Measurements from ENCODE around the gene AP4B1. TPM values are rescaled to one million over a fixed set of nuclear protein-coding genes. Genes with fewer than 3 reads are reported as not detected.

Gene AP4B1
- total and polyA plus RNA-seq, 9 of the 15 experiments (the other 6 are each of a cell fraction or from before 2014, with no cell fraction given) = 15.8 to 36.5 (median 24.6) TPM

DNA sequence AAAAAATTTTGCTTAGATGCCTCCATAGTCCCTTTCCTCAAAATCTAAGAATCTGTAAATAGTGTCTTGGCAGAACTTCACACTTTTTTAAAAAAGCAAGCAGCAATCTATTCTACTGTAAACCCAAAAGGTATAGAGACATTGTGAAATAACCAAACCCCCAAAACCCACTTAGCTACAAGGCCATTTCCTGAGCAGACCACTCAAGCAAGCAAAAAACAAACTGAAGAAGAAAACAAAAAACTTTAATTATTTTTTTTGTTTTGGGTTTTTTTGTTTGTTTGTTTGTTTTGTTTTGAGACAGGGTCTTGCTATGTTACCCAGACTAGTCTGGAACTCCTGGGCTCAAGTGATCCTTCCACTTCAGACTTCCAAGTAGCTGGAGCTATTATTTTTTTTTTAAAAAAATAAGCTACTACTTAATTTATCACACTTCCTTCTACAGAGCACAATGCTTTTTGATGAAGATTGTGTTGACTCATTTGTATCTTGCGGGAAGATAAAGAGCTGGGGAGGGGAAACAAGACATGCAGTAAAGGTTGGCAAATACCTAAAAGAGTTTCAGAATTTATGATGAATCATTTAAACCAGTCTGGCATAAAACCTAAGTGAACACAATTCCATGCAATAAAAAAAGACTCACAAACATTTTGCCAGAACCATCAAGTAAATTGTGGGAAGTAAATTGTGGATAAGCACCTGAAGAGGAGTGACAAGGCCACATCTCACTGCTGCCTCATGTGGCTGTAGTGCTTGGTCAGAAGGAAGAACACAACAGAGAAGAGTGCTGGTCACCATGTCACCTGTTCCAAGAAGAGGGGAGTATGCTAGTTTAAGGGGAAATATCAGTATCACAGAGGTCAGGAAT lies 30.4 kb downstream of the AP4B1 start (continued):
- TF ChIP-seq ARID1B (IDR thresholded peaks at IDR 0.05) (peak; percentile 70), NUFIP1 (IDR thresholded peaks at IDR 0.05; ENCODE audit: partially characterized antibody) (no peak), SRF (CRISPR knock-in tag; IDR thresholded peaks at IDR 0.05) (no peak), TEAD4 (IDR thresholded peaks at IDR 0.05; ENCODE audit: low read length) (peak; percentile 16; the same call in 1 of the 2 replicates), TEAD4 (CRISPR knock-in tag; IDR thresholded peaks at IDR 0.05; ENCODE audit: borderline replicate concordance) (no peak), GATA2 (CRISPR knock-in tag; IDR thresholded peaks at IDR 0.05) (no peak), SMARCA4 (IDR thresholded peaks at IDR 0.05) (peak; percentile 69; the same call in 1 of the 2 replicates), PURB (CRISPR knock-in tag; IDR thresholded peaks at IDR 0.05; ENCODE audit: low read depth) (no peak)
- TF ChIP-seq, protein P1, sequence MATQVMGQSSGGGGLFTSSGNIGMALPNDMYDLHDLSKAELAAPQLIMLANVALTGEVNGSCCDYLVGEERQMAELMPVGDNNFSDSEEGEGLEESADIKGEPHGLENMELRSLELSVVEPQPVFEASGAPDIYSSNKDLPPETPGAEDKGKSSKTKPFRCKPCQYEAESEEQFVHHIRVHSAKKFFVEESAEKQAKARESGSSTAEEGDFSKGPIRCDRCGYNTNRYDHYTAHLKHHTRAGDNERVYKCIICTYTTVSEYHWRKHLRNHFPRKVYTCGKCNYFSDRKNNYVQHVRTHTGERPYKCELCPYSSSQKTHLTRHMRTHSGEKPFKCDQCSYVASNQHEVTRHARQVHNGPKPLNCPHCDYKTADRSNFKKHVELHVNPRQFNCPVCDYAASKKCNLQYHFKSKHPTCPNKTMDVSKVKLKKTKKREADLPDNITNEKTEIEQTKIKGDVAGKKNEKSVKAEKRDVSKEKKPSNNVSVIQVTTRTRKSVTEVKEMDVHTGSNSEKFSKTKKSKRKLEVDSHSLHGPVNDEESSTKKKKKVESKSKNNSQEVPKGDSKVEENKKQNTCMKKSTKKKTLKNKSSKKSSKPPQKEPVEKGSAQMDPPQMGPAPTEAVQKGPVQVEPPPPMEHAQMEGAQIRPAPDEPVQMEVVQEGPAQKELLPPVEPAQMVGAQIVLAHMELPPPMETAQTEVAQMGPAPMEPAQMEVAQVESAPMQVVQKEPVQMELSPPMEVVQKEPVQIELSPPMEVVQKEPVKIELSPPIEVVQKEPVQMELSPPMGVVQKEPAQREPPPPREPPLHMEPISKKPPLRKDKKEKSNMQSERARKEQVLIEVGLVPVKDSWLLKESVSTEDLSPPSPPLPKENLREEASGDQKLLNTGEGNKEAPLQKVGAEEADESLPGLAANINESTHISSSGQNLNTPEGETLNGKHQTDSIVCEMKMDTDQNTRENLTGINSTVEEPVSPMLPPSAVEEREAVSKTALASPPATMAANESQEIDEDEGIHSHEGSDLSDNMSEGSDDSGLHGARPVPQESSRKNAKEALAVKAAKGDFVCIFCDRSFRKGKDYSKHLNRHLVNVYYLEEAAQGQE (IDR thresholded peaks at IDR 0.05; ENCODE audit: borderline replicate concordance) = no peak
- TF ChIP-seq, protein P1 (CRISPR knock-in tag; IDR thresholded peaks at IDR 0.05; ENCODE audit: low read depth) = no peak
- TF ChIP-seq, protein P2, sequence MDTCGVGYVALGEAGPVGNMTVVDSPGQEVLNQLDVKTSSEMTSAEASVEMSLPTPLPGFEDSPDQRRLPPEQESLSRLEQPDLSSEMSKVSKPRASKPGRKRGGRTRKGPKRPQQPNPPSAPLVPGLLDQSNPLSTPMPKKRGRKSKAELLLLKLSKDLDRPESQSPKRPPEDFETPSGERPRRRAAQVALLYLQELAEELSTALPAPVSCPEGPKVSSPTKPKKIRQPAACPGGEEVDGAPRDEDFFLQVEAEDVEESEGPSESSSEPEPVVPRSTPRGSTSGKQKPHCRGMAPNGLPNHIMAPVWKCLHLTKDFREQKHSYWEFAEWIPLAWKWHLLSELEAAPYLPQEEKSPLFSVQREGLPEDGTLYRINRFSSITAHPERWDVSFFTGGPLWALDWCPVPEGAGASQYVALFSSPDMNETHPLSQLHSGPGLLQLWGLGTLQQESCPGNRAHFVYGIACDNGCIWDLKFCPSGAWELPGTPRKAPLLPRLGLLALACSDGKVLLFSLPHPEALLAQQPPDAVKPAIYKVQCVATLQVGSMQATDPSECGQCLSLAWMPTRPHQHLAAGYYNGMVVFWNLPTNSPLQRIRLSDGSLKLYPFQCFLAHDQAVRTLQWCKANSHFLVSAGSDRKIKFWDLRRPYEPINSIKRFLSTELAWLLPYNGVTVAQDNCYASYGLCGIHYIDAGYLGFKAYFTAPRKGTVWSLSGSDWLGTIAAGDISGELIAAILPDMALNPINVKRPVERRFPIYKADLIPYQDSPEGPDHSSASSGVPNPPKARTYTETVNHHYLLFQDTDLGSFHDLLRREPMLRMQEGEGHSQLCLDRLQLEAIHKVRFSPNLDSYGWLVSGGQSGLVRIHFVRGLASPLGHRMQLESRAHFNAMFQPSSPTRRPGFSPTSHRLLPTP (IDR thresholded peaks at IDR 0.05; ENCODE audit: borderline replicate concordance, extremely low read depth, insufficient read length) = no peak

All from K562 (cell line).